ENCODE data around the gene FMNL2.
A peak's percentile ranks its signal among the peaks of the same experiment; 100 is the strongest.
"Not testable (repeated sequence)": the region's sequence is repeated elsewhere in the genome, so short reads cannot be mapped to it uniquely, and the experiment has no call there.

Gene FMNL2

DNA sequence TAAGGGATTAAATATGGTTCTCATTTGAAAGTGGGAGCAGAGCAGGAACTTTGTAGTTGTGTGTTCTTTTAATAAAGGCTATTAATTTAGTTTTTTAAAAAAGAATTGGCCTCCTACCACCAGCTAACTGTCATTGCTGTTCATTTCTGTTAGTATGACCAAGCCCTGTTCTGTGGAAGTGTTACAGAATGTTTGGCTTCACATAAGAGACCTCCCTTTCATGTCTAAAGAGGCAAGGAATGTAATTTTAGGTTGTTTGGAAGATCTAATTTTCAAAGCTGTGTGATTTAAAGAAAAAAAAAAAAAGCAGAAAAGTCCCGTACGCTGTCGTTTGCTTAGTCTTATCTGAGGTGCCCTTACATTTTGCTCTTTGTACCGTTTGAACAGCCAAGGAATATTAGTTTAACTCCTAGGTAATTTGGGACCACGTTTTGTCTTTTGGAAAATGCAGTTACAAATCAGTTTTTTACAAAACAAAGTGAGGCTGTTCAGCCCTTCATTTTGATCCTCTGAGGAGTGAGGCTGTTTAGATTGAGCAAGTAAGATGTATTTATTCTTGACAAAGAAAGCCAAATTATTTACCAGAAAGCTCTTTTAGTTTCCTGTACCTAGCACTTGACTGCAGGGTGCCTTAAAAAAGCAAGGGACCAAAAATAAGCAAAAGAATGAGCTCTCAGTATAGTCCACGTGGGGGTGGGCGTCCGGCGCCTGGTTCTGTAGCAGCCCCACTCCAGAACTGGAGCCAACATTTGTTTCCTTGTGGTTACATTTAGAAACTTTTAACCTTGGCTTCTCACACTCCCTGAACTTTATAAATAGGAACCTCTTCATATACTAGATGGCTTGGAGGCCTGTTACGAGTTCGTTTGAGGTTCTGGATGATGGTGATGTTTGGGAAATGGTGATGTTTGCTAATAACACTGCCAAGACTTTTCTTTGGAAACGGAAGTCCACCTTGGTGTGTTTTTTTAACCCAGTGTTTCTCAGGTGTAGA is 136.2 kb downstream of the FMNL2 start:
- Histone ChIP-seq H3K9ac (ENCODE audit: low read length in 2 of 2) (no peak overlapping the region), H3K9me3 (ENCODE audit: control insufficient read depth in 2 of 2, low read length in 2 of 2) (no peaks in the 10 kb centered on the region), H3K36me3 (ENCODE audit: control insufficient read depth in 2 of 2, insufficient read depth in 2 of 2, low read length in 2 of 2) (no peaks in the 10 kb centered on the region), H3K4me3 (ENCODE audit: low read length in 2 of 2) (peak overlapping the region in 1 of 2 donors; percentile 10), H3K27ac (ENCODE audit: low read length) (no peak overlapping the region), H3K27me3 (ENCODE audit: control insufficient read depth in 1 of 2, insufficient read depth in 2 of 2, low read length in 2 of 2) (no peaks in the 10 kb centered on the region), H3K4me1 (ENCODE audit: control insufficient read depth, insufficient read depth, low read length) (peaks cover 12% of the 10 kb centered on the region)

DNA sequence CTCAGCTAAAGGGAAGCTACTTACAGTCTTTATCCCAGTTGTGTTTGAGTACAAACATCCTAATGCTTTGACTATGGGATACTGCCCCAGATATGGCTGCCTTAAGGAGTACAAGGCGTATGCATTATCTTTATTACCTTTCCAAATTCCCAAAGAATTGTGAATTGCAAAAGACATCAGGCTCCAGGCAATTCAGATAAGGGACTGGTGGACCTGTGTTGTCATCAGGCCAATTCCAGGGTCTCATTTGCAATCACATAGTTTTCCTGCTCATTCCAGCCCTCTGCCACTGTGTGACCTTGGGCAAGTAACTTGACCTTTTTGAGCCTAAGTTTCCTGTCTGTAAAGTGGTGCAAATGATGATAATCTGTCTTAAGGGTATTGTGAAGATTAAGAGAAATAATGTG is 137.5 kb downstream of the FMNL2 start:
- no peak overlapping the region for H3K4me3 ChIP-seq (ENCODE audit: low read length in 2 of 2)
- H3K9me3 ChIP-seq (ENCODE audit: control insufficient read depth in 2 of 2, low read length in 2 of 2): no peaks in the 10 kb centered on the region
- H3K27me3 ChIP-seq (ENCODE audit: control insufficient read depth in 1 of 2, insufficient read depth in 2 of 2, low read length in 2 of 2): no peaks in the 10 kb centered on the region
- H3K9ac ChIP-seq (ENCODE audit: low read length in 2 of 2): no peak overlapping the region
- no peaks in the 10 kb centered on the region for H3K36me3 ChIP-seq (ENCODE audit: control insufficient read depth in 2 of 2, insufficient read depth in 2 of 2, low read length in 2 of 2)
- H3K4me1 ChIP-seq (ENCODE audit: control insufficient read depth, insufficient read depth, low read length): peaks cover 6% of the 10 kb centered on the region
- no peak overlapping the region for H3K27ac ChIP-seq (ENCODE audit: low read length)

- H3K9me3 ChIP-seq (ENCODE audit: control insufficient read depth in 2 of 2, low read length in 2 of 2): no peaks in the 10 kb centered on the region
- H3K27ac ChIP-seq (ENCODE audit: low read length): no peak overlapping the region
- H3K4me3 ChIP-seq (ENCODE audit: low read length in 2 of 2): no peak overlapping the region
- no peaks in the 10 kb centered on the region for H3K4me1 ChIP-seq (ENCODE audit: control insufficient read depth, insufficient read depth, low read length)
- H3K36me3 ChIP-seq (ENCODE audit: control insufficient read depth in 2 of 2, insufficient read depth in 2 of 2, low read length in 2 of 2): no peaks in the 10 kb centered on the region
- H3K9ac ChIP-seq (ENCODE audit: low read length in 2 of 2): no peak overlapping the region
- no peaks in the 10 kb centered on the region for H3K27me3 ChIP-seq (ENCODE audit: control insufficient read depth in 1 of 2, insufficient read depth in 2 of 2, low read length in 2 of 2)
These were observed 138.3 kb downstream of the FMNL2 start for GRCh38 chr2:152473151-152473857.

DNA sequence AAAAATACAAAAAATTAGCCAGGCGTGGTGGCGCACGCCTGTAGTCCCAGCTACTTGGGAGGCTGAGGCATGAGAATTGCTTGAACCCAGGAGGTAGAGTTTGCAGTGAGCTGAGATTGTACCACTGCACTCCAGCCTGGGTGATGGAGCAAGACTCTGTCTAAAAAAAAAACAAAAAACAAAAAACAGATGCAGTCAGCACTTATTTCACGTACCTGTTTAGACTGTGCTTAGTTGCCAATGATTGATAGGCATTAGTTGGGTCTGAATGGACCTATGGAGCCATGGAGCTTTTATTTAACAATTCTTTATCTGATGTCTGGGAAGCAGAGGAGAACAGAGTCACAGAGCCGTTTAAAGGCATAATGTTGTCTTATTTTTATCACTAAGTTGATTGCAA is 139.5 kb downstream of the FMNL2 start:
- not testable (repeated sequence) for H3K4me3 ChIP-seq (ENCODE audit: low read length in 2 of 2); H3K4me1 ChIP-seq (ENCODE audit: control insufficient read depth, insufficient read depth, low read length); H3K27me3 ChIP-seq (ENCODE audit: control insufficient read depth in 1 of 2, insufficient read depth in 2 of 2, low read length in 2 of 2); H3K27ac ChIP-seq (ENCODE audit: low read length); H3K9me3 ChIP-seq (ENCODE audit: control insufficient read depth in 2 of 2, low read length in 2 of 2); H3K36me3 ChIP-seq (ENCODE audit: control insufficient read depth in 2 of 2, insufficient read depth in 2 of 2, low read length in 2 of 2); H3K9ac ChIP-seq (ENCODE audit: low read length in 2 of 2)

GRCh38 chr2:152475982-152476381 is 141.0 kb downstream of the FMNL2 start:
- H3K27ac ChIP-seq (ENCODE audit: low read length): no peak overlapping the region
- no peaks in the 10 kb centered on the region for H3K27me3 ChIP-seq (ENCODE audit: control insufficient read depth in 1 of 2, insufficient read depth in 2 of 2, low read length in 2 of 2)
- no peak overlapping the region for H3K4me3 ChIP-seq (ENCODE audit: low read length in 2 of 2)
- H3K36me3 ChIP-seq (ENCODE audit: control insufficient read depth in 2 of 2, insufficient read depth in 2 of 2, low read length in 2 of 2): no peaks in the 10 kb centered on the region
- H3K9ac ChIP-seq (ENCODE audit: low read length in 2 of 2): no peak overlapping the region
- no peaks in the 10 kb centered on the region for H3K4me1 ChIP-seq (ENCODE audit: control insufficient read depth, insufficient read depth, low read length)
- no peaks in the 10 kb centered on the region for H3K9me3 ChIP-seq (ENCODE audit: control insufficient read depth in 2 of 2, low read length in 2 of 2)

DNA sequence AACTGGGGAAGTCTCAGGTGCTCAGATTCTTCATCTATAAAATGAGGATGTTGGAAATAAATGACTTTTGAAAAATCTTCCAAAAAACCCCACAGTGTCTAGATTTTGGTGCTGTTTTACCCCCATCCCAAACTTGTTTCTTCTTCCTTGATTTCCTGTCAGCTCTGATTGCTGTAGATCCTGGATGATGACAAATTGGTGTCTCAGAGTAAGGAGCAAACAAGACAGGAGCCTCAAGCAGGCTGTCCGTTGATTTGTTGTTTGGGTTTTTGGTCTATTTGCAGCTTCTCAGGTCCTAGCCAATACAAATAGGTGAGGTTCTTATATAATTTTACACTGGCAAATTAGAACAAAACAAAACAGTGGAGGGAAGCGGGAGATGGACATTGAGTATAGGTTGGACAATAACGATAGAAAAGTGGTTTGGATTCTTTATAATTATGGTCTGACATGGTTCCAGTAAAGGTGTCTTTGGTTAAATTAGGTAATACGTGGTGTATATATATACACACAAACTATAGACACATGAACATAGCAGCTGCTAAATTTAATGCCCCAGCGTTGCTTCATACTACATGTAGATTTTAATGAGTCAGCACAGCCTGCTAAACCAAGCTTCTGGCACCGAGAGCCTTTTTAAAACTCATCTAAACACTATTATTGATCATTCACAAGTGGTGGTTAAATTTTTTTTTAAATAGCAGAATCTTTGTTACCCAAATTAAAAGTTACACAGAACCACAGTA is 142.5 kb downstream of the FMNL2 start:
- H3K4me1 ChIP-seq (ENCODE audit: control insufficient read depth, insufficient read depth, low read length): no peaks in the 10 kb centered on the region
- no peaks in the 10 kb centered on the region for H3K27me3 ChIP-seq (ENCODE audit: control insufficient read depth in 1 of 2, insufficient read depth in 2 of 2, low read length in 2 of 2)
- H3K9me3 ChIP-seq (ENCODE audit: control insufficient read depth in 2 of 2, low read length in 2 of 2): no peaks in the 10 kb centered on the region
- no peak overlapping the region for H3K27ac ChIP-seq (ENCODE audit: low read length)
- H3K4me3 ChIP-seq (ENCODE audit: low read length in 2 of 2): no peak overlapping the region
- no peak overlapping the region for H3K9ac ChIP-seq (ENCODE audit: low read length in 2 of 2)
- no peaks in the 10 kb centered on the region for H3K36me3 ChIP-seq (ENCODE audit: control insufficient read depth in 2 of 2, insufficient read depth in 2 of 2, low read length in 2 of 2)

- no peaks in the 10 kb centered on the region for H3K36me3 ChIP-seq (ENCODE audit: control insufficient read depth in 2 of 2, insufficient read depth in 2 of 2, low read length in 2 of 2)
- no peak overlapping the region for H3K27ac ChIP-seq (ENCODE audit: low read length)
- no peak overlapping the region for H3K4me3 ChIP-seq (ENCODE audit: low read length in 2 of 2)
- H3K9me3 ChIP-seq (ENCODE audit: control insufficient read depth in 2 of 2, low read length in 2 of 2): no peaks in the 10 kb centered on the region
- no peaks in the 10 kb centered on the region for H3K27me3 ChIP-seq (ENCODE audit: control insufficient read depth in 1 of 2, insufficient read depth in 2 of 2, low read length in 2 of 2)
- H3K4me1 ChIP-seq (ENCODE audit: control insufficient read depth, insufficient read depth, low read length): no peaks in the 10 kb centered on the region
- H3K9ac ChIP-seq (ENCODE audit: low read length in 2 of 2): no peak overlapping the region
These were observed 144.3 kb downstream of the FMNL2 start for GRCh38 chr2:152479282-152479681.

- no peak overlapping the region for H3K27ac ChIP-seq (ENCODE audit: low read length)
- H3K4me1 ChIP-seq (ENCODE audit: control insufficient read depth, insufficient read depth, low read length): no peaks in the 10 kb centered on the region
- H3K9ac ChIP-seq (ENCODE audit: low read length in 2 of 2): no peak overlapping the region
- H3K9me3 ChIP-seq (ENCODE audit: control insufficient read depth in 2 of 2, low read length in 2 of 2): no peaks in the 10 kb centered on the region
- H3K36me3 ChIP-seq (ENCODE audit: control insufficient read depth in 2 of 2, insufficient read depth in 2 of 2, low read length in 2 of 2): no peaks in the 10 kb centered on the region
- H3K4me3 ChIP-seq (ENCODE audit: low read length in 2 of 2): no peak overlapping the region
- H3K27me3 ChIP-seq (ENCODE audit: control insufficient read depth in 1 of 2, insufficient read depth in 2 of 2, low read length in 2 of 2): no peaks in the 10 kb centered on the region
These were observed 145.9 kb downstream of the FMNL2 start for GRCh38 chr2:152480821-152481399.

GRCh38 chr2:152481881-152482583 is 147.1 kb downstream of the FMNL2 start:
- Histone ChIP-seq H3K27me3 (ENCODE audit: control insufficient read depth in 1 of 2, insufficient read depth in 2 of 2, low read length in 2 of 2) (no peaks in the 10 kb centered on the region), H3K36me3 (ENCODE audit: control insufficient read depth in 2 of 2, insufficient read depth in 2 of 2, low read length in 2 of 2) (no peaks in the 10 kb centered on the region), H3K9ac (ENCODE audit: low read length in 2 of 2) (no peak overlapping the region), H3K9me3 (ENCODE audit: control insufficient read depth in 2 of 2, low read length in 2 of 2) (no peaks in the 10 kb centered on the region), H3K4me3 (ENCODE audit: low read length in 2 of 2) (no peak overlapping the region), H3K27ac (ENCODE audit: low read length) (no peak overlapping the region), H3K4me1 (ENCODE audit: control insufficient read depth, insufficient read depth, low read length) (no peaks in the 10 kb centered on the region)

Data from stomach smooth muscle (tissue), 2 donors.